Astrocyte (in vitro differentiated cells and primary cell): ENCODE results near the gene SLC2A13.

Experiments
- EZH2 ChIP-seq: IDR thresholded peaks from 2 replicates; pipeline ENCODE4 v1.6.1; 2012; ENCODE audit warnings: mild to moderate bottlenecking, low read length, inconsistent platforms; ENCODE audit not compliant: insufficient read depth
- TF ChIP-seq, protein P1 (sequence below): IDR thresholded peaks from 2 replicates; pipeline ENCODE4 v1.5.1; 2011; ENCODE audit warnings: low read depth, mild to moderate bottlenecking, inconsistent platforms, low read length, moderate library complexity; ENCODE audit not compliant: insufficient read depth

DNA sequence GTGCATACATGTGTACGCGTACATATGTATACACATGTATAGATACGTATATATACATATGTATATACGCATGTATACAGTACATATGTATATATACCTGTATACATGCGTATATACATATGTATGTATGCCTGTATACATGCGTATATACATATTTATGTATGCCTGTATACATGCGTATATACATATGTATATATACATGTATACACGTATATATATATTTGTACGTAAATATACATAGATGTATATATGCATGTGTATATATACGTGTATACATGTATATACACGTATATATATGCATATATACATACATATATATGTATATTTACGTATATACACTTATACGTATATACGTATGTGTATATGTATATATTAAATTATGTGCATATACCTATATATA, 392.3 kb downstream of the SLC2A13 start:
- TF ChIP-seq, protein P1, sequence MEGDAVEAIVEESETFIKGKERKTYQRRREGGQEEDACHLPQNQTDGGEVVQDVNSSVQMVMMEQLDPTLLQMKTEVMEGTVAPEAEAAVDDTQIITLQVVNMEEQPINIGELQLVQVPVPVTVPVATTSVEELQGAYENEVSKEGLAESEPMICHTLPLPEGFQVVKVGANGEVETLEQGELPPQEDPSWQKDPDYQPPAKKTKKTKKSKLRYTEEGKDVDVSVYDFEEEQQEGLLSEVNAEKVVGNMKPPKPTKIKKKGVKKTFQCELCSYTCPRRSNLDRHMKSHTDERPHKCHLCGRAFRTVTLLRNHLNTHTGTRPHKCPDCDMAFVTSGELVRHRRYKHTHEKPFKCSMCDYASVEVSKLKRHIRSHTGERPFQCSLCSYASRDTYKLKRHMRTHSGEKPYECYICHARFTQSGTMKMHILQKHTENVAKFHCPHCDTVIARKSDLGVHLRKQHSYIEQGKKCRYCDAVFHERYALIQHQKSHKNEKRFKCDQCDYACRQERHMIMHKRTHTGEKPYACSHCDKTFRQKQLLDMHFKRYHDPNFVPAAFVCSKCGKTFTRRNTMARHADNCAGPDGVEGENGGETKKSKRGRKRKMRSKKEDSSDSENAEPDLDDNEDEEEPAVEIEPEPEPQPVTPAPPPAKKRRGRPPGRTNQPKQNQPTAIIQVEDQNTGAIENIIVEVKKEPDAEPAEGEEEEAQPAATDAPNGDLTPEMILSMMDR, result no peak
- no peak for TF ChIP-seq EZH2
